Glutamatergic neuron (in vitro differentiated cells): ENCODE measurements around the gene ELMO3. TPM values are rescaled to one million over a fixed set of nuclear protein-coding genes. Genes with fewer than 3 reads are reported as not detected.

Experiments used
- DNase-seq: peaks from one replicate; pipeline ENCODE4 v3.0.0; 2022
- H3K27ac Mint-ChIP-seq: one replicate; pipeline ENCODE4 v1.8.0; 2020; ENCODE audit warnings: mild to moderate bottlenecking, mixed read lengths, inconsistent platforms; ENCODE audit not compliant: unreplicated experiment
- H3K27me3 Mint-ChIP-seq: one replicate; pipeline ENCODE4 v1.8.0; 2020; ENCODE audit warnings: mild to moderate bottlenecking, moderate library complexity, mixed read lengths, inconsistent platforms; ENCODE audit not compliant: unreplicated experiment
- H3K36me3 Mint-ChIP-seq: one replicate; pipeline ENCODE4 v1.8.0; 2020; ENCODE audit warnings: mild to moderate bottlenecking, mixed read lengths, inconsistent platforms; ENCODE audit not compliant: unreplicated experiment
- H3K4me1 Mint-ChIP-seq: one replicate; pipeline ENCODE4 v1.8.0; 2020; ENCODE audit warnings: mild to moderate bottlenecking, low read depth, mixed read lengths, inconsistent platforms; ENCODE audit not compliant: unreplicated experiment
- H3K4me3 Mint-ChIP-seq: one replicate; pipeline ENCODE4 v1.8.0; 2020; ENCODE audit warnings: mild to moderate bottlenecking, mixed read lengths, inconsistent platforms; ENCODE audit not compliant: unreplicated experiment
- H3K9me3 Mint-ChIP-seq: one replicate; pipeline ENCODE4 v1.8.0; 2020; ENCODE audit warnings: mild to moderate bottlenecking, moderate library complexity, mixed read lengths, inconsistent platforms; ENCODE audit not compliant: unreplicated experiment
- total RNA-seq: library from RNA; stranded (reverse); fragmentation: NEBNext Ultra II Directional; extraction: Animal tissue kit (Norgen Biotek cat#: 25700); gene quantifications from one replicate; pipeline ENCODE4 v1.2.1, GENCODE V29; 2021; ENCODE audit not compliant: unreplicated experiment
- TF ChIP-seq, protein P1 (sequence below): fragments of 200-600 bp; sonication (generic); IDR thresholded peaks from one replicate; pipeline ENCODE4 v1.5.0; 2021; ENCODE audit not compliant: partially characterized antibody, unreplicated experiment

ELMO3 gene
- total RNA-seq, 1 donor from 2014 or later, result 2.1 TPM

DNA sequence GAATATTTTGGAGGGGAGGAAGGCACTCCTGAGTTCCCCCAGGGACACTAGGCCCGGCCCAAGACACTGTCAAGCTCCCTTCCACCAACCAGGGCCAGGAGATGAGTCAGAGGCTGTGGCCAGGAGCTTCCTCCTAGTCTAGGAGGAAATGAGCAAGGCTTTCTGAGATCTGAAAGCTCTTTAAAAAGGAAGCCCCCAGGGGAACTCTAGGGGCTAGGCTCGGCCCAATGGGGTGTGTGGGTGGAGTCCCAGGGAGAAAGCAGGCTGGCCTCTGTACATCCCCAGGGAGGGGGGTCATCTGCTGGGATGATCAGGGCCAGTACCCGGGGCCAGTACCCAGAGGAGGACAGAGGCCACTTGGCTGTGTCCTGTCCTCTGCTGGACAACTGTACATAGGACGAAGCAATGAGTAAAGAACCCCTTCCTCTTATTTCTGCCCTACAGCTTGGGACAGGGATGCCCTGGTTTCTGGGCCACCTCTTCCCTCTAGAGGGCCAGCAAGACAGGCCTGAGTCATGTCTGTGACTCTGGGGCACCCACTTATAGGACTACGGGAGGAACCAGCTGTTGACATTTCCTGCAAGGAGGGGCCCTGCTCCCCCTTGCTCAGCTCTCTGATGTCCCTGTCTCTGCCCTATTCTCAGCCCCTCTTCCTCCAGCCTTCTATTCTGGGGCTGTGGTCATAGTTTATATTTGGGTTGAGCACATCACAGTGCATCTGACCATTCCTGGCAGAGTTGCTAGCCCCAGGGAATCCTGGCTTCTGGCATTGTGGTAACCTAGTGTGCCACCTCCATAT, 45.7 kb downstream of the ELMO3 start:
- peaks cover 5% of the 10 kb centered on the region for H3K9me3 Mint-ChIP-seq
- H3K36me3 Mint-ChIP-seq, result peaks cover under 1% of the 10 kb centered on the region
- peaks cover 17% of the 10 kb centered on the region for H3K27me3 Mint-ChIP-seq
- no peak overlapping the region for H3K27ac Mint-ChIP-seq
- peak overlapping the region; percentile 68 for H3K4me3 Mint-ChIP-seq
- DNase-seq, result no peak
- H3K4me1 Mint-ChIP-seq, result peaks cover 14% of the 10 kb centered on the region
- TF ChIP-seq, protein P1, sequence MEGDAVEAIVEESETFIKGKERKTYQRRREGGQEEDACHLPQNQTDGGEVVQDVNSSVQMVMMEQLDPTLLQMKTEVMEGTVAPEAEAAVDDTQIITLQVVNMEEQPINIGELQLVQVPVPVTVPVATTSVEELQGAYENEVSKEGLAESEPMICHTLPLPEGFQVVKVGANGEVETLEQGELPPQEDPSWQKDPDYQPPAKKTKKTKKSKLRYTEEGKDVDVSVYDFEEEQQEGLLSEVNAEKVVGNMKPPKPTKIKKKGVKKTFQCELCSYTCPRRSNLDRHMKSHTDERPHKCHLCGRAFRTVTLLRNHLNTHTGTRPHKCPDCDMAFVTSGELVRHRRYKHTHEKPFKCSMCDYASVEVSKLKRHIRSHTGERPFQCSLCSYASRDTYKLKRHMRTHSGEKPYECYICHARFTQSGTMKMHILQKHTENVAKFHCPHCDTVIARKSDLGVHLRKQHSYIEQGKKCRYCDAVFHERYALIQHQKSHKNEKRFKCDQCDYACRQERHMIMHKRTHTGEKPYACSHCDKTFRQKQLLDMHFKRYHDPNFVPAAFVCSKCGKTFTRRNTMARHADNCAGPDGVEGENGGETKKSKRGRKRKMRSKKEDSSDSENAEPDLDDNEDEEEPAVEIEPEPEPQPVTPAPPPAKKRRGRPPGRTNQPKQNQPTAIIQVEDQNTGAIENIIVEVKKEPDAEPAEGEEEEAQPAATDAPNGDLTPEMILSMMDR, result no peak

DNA sequence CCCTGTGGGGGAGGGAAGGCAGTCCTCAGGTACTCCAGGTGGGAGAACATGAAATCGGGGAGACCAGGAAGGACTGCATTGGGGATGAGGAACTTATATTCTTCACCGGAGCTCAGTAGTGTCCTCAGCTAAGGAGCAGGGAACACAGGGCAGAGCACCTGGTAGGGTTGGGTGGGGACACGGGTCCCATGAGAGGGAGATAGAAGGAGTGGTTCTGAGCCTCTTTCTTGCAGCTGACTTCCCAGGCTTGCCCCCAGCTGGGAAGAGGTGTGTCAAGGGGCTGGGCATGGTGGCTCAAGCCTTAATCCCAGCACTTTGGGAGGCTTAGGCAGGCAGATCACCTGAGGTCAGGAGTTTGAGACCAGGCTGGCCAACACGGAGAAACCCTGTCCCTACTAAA, 46.3 kb downstream of the ELMO3 start:
- TF ChIP-seq, protein P1, result no peak
- Mint-ChIP-seq H3K36me3 (peaks cover 5% of the 10 kb centered on the region), H3K4me1 (peaks cover 20% of the 10 kb centered on the region), H3K27me3 (peaks cover 19% of the 10 kb centered on the region), H3K27ac (no peak overlapping the region), H3K9me3 (peaks cover 7% of the 10 kb centered on the region), H3K4me3 (peak overlapping the region; percentile 68)
- no peak for DNase-seq

DNA sequence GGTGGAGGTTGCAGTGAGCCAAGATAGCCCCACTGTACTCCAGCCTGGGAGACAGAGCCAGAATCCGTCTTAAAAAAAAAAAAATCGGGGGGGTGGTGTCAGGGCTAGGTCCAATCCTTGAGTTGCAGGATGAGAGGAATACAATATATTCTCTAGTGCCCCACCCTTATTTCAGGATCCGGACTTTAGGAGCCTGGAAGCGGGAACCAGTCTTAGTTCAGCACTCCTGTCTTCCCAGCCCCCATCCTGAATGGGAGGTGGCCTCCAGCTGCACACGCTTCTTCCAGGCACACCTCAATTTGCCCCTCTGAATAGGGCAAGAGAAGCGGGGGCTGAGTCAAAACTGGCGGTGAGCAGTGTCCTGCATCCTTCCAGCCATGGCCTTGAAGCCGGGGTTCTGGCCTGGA, 46.7 kb downstream of the ELMO3 start:
- peaks cover 5% of the 10 kb centered on the region for H3K36me3 Mint-ChIP-seq
- peaks cover 21% of the 10 kb centered on the region for H3K4me1 Mint-ChIP-seq
- no peak overlapping the region for H3K27ac Mint-ChIP-seq

DNA sequence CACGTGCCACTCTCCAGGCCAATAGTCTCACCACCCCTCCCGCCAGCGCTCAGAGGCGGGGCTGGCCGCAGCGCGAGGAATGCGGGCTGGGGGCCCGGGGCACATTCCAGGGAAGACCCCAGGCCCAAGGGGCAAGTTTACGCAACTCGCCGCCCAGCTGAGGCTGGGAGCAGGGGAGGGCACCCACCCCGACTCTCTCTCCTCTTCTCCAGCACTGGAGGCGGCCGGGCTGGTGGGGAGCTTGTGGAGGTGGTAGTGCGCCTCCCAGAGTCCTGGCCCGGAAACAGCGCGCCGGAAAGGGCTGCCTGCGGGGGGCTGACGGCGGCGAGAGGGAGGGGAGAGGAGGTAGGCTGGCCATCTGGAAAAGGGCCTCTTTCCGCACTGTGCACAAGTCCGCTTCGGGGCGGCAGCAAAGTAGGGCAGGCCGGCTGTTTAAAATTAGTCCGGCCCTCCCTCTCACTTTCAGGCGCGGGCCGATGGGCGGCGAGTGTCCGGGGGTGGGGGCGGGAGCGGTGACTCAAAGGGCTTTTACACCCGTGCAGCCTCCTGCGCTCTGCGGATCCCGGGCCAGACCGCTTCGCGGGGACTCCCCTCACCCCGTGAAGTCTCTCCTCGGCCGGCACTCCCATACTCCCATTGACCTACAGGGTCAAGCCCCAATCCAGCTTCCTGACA, 47.3 kb downstream of the ELMO3 start:
- Mint-ChIP-seq H3K27me3 (peaks cover 20% of the 10 kb centered on the region), H3K4me3 (peak overlapping the region; percentile 92), H3K36me3 (peaks cover 5% of the 10 kb centered on the region), H3K9me3 (peaks cover 9% of the 10 kb centered on the region), H3K4me1 (peaks cover 21% of the 10 kb centered on the region), H3K27ac (no peak overlapping the region)
- TF ChIP-seq, protein P1, result peak; percentile 2
- peak; percentile 87 for DNase-seq

More for the DNA sequence above, 46.7 kb downstream of the ELMO3 start:
- H3K9me3 Mint-ChIP-seq, result peaks cover 9% of the 10 kb centered on the region
- TF ChIP-seq, protein P1, result no peak
- H3K4me3 Mint-ChIP-seq, result peak overlapping the region; percentile 68
- peaks cover 20% of the 10 kb centered on the region for H3K27me3 Mint-ChIP-seq
- no peak for DNase-seq

DNA sequence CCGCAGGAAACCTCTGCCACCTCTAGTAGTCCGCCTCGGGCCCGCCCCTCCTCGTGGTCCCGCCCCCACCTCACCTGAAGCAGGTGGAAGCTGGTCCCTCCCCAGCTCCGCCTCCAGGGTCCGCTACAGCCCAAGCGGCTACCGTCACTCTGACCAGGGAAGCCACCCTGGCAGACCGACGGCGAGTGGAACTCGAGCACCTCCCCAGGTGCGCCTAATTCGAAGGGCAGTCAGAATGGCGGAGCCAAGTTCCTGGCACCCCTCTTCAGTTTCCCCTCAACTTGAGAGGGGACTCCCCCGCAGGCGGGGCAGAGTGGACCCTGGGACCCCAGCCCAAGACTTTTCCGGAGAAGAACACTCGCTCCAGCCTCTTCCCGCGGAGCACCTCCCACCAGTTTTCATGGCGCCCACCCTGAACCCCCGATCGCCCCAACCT, 47.8 kb downstream of the ELMO3 start:
- no peak for DNase-seq
- Mint-ChIP-seq H3K4me1 (peaks cover 21% of the 10 kb centered on the region), H3K27ac (no peak overlapping the region), H3K4me3 (peak overlapping the region; percentile 92), H3K27me3 (peaks cover 23% of the 10 kb centered on the region), H3K36me3 (peaks cover 5% of the 10 kb centered on the region), H3K9me3 (peaks cover 9% of the 10 kb centered on the region)
- TF ChIP-seq, protein P1, result no peak
